ENCODE data around the gene ALOX5AP.

Gene ALOX5AP

GRCh38 chr13:30802501-30802900 is 67.2 kb downstream of the ALOX5AP start:
- DNase-seq: no peak

GRCh38 chr13:30802953-30803478 is 67.7 kb downstream of the ALOX5AP start:
- DNase-seq: peak; percentile 76

- no peak for DNase-seq
These were observed 68.4 kb downstream of the ALOX5AP start for GRCh38 chr13:30803749-30804148.

GRCh38 chr13:30804474-30804873 is 69.1 kb downstream of the ALOX5AP start:
- DNase-seq: no peak

- no peak for DNase-seq
These were observed 69.8 kb downstream of the ALOX5AP start for GRCh38 chr13:30805132-30805537.

- no peak for DNase-seq
These were observed 70.3 kb downstream of the ALOX5AP start for GRCh38 chr13:30805603-30806011.

- no peak for DNase-seq
These were observed 71.4 kb downstream of the ALOX5AP start for GRCh38 chr13:30806784-30807183.

- no peak for DNase-seq
These were observed 72.0 kb downstream of the ALOX5AP start for GRCh38 chr13:30807392-30807791.

- no peak for DNase-seq
These were observed 73.3 kb downstream of the ALOX5AP start for GRCh38 chr13:30808600-30808999.

- no peak for DNase-seq
These were observed 74.4 kb downstream of the ALOX5AP start for GRCh38 chr13:30809787-30810186.

- no peak for DNase-seq
These were observed 74.9 kb downstream of the ALOX5AP start for GRCh38 chr13:30810261-30810701.

- no peak for DNase-seq
These were observed 75.5 kb downstream of the ALOX5AP start for GRCh38 chr13:30810801-30811200.
